Tibial nerve (tissue), 4 donors: Measurements from ENCODE around the gene GRIK4. TPM values are rescaled to one million over a fixed set of nuclear protein-coding genes. Genes with fewer than 3 reads are reported as not detected.
"Not testable (repeated sequence)": the region's sequence is repeated elsewhere in the genome, so short reads cannot be mapped to it uniquely, and the experiment has no call there.

ENCODE experiments used
- DNase-seq, 2 donors: peaks; one replicate each; pipeline ENCODE4 v3.0.0-alpha.2; 2019; ENCODE audit warnings: low spot score in 2 of 2
- H3K27ac ChIP-seq, 4 donors: fragments of 200-600 bp; sonication (generic) in 3 of 4; one replicate each; pipeline ENCODE4 v1.5.1; 2017 to 2019; ENCODE audit warnings: mild to moderate bottlenecking in 1 of 4
- H3K27me3 ChIP-seq, 2 donors: fragments of 200-600 bp; sonication (generic) in 1 of 2; one replicate each; pipeline versions ENCODE4 v1.5.1 to v1.6.0; 2017 to 2019
- H3K36me3 ChIP-seq, 3 donors: fragments of 200-600 bp; sonication (generic); one replicate each; pipeline ENCODE4 v1.5.1; 2018 to 2019
- H3K4me1 ChIP-seq, 4 donors: fragments of 200-600 bp; sonication (generic) in 3 of 4; one replicate each; pipeline ENCODE4 v1.5.1; 2017 to 2019
- H3K4me3 ChIP-seq, 4 donors: fragments of 200-600 bp; sonication (generic) in 3 of 4; one replicate each; pipeline ENCODE4 v1.5.1; 2017 to 2019; ENCODE audit warnings: mild to moderate bottlenecking in 1 of 4, moderate library complexity in 1 of 4
- H3K9me3 ChIP-seq, 4 donors: fragments of 200-600 bp; sonication (generic) in 3 of 4; one replicate each; pipeline ENCODE4 v1.5.1; 2017 to 2019
- EP300 ChIP-seq, 2 donors: sonication (generic); formaldehyde crosslinking; IDR thresholded peaks; one replicate each; pipeline ENCODE4 v1.6.1; 2017; ENCODE audit warnings: antibody characterized with exemption in 2 of 2, mild to moderate bottlenecking in 1 of 2
- POLR2A ChIP-seq, 2 donors: fragments of 450-650 bp; IDR thresholded peaks; one replicate each; pipeline ENCODE4 v1.6.1; 2017; ENCODE audit warnings: antibody characterized with exemption in 2 of 2, mild to moderate bottlenecking in 2 of 2, moderate library complexity in 2 of 2
- WGBS, 2 donors: methylation state at CpG; one replicate each; pipeline ENCODE4 v1.1.5; 2018; 5-methylcytosine and 5-hydroxymethylcytosine counted together
- total RNA-seq, 4 donors: library from RNA; depleted of rRNA; stranded (reverse); fragments of >200 nt; gene quantifications; one replicate each; pipeline ENCODE4 v1.1.0, GENCODE V29; 2016
- TF ChIP-seq, protein P1 (sequence below), 5 experiments: fragments of 200-600 bp in 3 of 5; fragments of 450-650 bp in 2 of 5; sonication (generic) in 3 of 5; IDR thresholded peaks; one replicate each; pipeline ENCODE4 v1.5.1; 2016 to 2019; ENCODE audit warnings: antibody characterized with exemption in 5 of 5, mild to moderate bottlenecking in 3 of 5, moderate library complexity in 2 of 5

GRIK4 gene
- total RNA-seq, 4 donors from 2014 or later, result 0.22 to 0.98 TPM; not detected in 2

DNA sequence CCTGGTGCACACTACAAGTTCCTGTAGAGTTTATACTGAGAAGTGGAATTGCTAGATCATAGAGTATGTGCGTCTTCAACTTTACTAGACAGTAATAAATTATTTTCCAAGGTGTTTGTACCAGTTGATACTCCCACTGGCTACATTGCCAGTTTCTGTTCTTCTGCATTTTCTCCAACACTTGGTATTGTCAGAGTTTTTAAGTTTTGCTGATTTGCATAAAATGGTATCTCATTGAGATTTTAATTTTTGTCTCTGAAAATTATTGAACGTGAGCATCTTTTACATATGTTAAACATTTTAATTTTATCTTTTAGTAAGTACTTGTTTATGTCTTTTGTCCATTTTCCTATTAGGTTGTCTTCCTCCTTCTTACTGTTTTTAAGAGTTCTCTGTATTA lies 519.6 kb downstream of the GRIK4 start:
- WGBS, 2 donors, result 92 to 97% methylated on average over 2 of the region's 2 CpGs
- no peak for DNase-seq
- H3K9me3 ChIP-seq, result no peaks in the 10 kb centered on the region
- no peaks in the 10 kb centered on the region for H3K4me1 ChIP-seq
- H3K4me3 ChIP-seq, result no peak overlapping the region
- H3K27me3 ChIP-seq, result no peaks in the 10 kb centered on the region
- H3K27ac ChIP-seq, result no peak overlapping the region
- no peaks in the 10 kb centered on the region for H3K36me3 ChIP-seq
- TF ChIP-seq EP300 (IDR thresholded peaks at IDR 0.05) (no peak), POLR2A (IDR thresholded peaks at IDR 0.05) (no peak)
- TF ChIP-seq, protein P1, sequence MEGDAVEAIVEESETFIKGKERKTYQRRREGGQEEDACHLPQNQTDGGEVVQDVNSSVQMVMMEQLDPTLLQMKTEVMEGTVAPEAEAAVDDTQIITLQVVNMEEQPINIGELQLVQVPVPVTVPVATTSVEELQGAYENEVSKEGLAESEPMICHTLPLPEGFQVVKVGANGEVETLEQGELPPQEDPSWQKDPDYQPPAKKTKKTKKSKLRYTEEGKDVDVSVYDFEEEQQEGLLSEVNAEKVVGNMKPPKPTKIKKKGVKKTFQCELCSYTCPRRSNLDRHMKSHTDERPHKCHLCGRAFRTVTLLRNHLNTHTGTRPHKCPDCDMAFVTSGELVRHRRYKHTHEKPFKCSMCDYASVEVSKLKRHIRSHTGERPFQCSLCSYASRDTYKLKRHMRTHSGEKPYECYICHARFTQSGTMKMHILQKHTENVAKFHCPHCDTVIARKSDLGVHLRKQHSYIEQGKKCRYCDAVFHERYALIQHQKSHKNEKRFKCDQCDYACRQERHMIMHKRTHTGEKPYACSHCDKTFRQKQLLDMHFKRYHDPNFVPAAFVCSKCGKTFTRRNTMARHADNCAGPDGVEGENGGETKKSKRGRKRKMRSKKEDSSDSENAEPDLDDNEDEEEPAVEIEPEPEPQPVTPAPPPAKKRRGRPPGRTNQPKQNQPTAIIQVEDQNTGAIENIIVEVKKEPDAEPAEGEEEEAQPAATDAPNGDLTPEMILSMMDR (IDR thresholded peaks at IDR 0.05), result no peak

DNA sequence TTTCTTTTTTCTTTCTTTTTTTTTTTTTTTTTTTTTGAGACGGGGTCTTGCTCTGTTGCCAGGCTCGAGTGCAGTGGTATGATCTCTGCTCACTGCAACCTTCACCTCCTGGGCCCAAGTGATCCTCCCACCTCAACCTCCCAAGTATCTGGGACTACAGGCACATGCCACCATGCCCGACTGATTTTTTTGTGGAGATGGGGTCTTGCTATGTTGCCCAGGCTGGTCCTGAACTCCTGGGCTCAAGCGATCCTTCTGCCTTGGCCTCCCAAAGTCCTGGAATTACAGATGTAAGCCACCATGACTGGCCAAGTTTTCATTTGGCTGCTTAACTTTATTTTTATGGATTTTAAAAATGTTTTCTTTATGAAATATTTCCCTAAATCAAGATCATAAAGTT lies 520.1 kb downstream of the GRIK4 start:
- not testable (repeated sequence) for H3K36me3 ChIP-seq, H3K27me3 ChIP-seq, H3K27ac ChIP-seq, H3K4me3 ChIP-seq, H3K9me3 ChIP-seq, H3K4me1 ChIP-seq, DNase-seq
- WGBS, 2 donors, result 93 to 99% methylated on average over 4 of the region's 4 CpGs

DNA sequence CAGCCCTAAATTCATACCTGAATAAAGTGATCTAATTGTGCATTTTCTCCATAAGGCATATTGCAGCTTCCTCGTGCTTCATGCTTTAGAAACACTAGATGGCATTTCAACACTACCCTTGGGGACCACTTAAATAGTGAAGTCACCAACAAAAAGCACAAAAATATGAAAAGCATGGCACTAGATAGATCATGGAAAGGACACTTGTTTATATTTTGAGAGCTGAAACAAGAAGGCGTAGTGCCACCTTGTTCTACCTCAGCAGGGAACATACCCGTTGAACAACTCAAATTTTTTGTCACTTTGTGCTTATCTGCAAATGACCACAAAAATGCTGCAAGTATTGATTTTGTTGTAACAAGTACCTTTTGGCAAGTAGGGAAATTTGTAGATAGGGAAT lies 521.0 kb downstream of the GRIK4 start:
- TF ChIP-seq, protein P1 (IDR thresholded peaks at IDR 0.05), result no peak
- TF ChIP-seq EP300 (IDR thresholded peaks at IDR 0.05), result no peak
- TF ChIP-seq POLR2A (IDR thresholded peaks at IDR 0.05), result no peak
- WGBS, 2 donors, result 86 to 94% methylated on average over 3 of the region's 3 CpGs
- Histone ChIP-seq H3K27me3 (no peaks in the 10 kb centered on the region), H3K4me1 (no peaks in the 10 kb centered on the region), H3K4me3 (no peak overlapping the region), H3K27ac (no peak overlapping the region), H3K9me3 (no peaks in the 10 kb centered on the region), H3K36me3 (no peaks in the 10 kb centered on the region)
- DNase-seq, result no peak

DNA sequence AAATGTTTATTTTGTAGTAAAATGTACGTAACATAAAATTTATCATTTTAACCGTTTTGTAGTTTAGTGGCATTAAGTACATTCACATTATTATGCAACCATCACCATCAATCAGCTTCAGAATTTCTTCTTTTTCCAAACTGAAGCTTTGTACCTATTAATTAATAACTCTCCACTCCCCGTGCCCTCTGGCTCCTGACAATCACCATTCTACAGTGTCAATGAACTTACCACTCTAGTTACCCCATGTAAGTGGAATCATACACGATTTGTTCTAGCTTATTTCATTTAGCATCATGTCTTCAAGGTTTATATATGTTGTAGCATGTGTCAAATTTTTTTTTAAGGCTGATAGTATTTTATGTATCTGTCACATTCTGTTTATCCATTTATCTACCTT lies 522.1 kb downstream of the GRIK4 start:
- no peaks in the 10 kb centered on the region for H3K36me3 ChIP-seq
- H3K4me1 ChIP-seq, result no peaks in the 10 kb centered on the region
- no peak overlapping the region for H3K4me3 ChIP-seq
- H3K27me3 ChIP-seq, result no peaks in the 10 kb centered on the region
- H3K27ac ChIP-seq, result no peak overlapping the region
- H3K9me3 ChIP-seq, result no peaks in the 10 kb centered on the region
- no peak for TF ChIP-seq EP300 (IDR thresholded peaks at IDR 0.05)
- no peak for TF ChIP-seq POLR2A (IDR thresholded peaks at IDR 0.05)
- TF ChIP-seq, protein P1 (IDR thresholded peaks at IDR 0.05), result no peak
- DNase-seq, result no peak
- 90 to 91% methylated on average over 4 of the region's 4 CpGs for WGBS, 2 donors

DNA sequence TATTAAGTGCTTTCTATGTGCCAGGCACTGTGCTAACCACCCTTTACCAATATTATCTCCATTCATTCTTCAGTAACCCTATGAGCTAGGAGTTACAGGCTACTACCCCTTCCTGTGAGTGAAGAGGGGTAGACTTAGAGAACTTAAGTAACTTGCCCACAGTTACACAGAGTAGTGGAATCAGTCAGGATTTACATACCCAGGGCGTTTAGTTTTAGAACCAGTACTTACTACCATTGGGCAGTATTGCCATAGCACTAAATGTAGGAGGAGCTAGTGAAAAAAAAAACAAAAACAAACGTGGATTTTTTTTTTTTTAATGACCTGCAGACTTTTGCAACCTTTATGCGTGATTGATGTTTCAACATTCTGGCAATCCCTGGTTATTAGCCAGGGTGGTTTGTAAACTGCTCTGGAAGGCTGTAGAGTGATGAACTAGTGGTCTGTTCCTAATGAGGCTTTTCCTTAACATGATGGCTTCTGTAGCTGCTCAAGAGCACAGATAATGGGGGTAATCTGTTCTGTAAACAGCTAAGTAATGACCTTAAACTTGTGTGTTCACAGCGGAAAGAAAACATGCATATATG lies 523.7 kb downstream of the GRIK4 start:
- no peaks in the 10 kb centered on the region for H3K36me3 ChIP-seq
- no peaks in the 10 kb centered on the region for H3K27me3 ChIP-seq
- DNase-seq, result no peak
- H3K9me3 ChIP-seq, result no peaks in the 10 kb centered on the region
- H3K4me1 ChIP-seq, result no peaks in the 10 kb centered on the region
- no peak overlapping the region for H3K27ac ChIP-seq
- TF ChIP-seq, protein P1 (IDR thresholded peaks at IDR 0.05), result no peak
- TF ChIP-seq POLR2A (IDR thresholded peaks at IDR 0.05) (no peak), EP300 (IDR thresholded peaks at IDR 0.05) (no peak)
- WGBS, 2 donors, result 64 to 73% methylated on average over 4 of the region's 4 CpGs
- H3K4me3 ChIP-seq, result no peak overlapping the region

DNA sequence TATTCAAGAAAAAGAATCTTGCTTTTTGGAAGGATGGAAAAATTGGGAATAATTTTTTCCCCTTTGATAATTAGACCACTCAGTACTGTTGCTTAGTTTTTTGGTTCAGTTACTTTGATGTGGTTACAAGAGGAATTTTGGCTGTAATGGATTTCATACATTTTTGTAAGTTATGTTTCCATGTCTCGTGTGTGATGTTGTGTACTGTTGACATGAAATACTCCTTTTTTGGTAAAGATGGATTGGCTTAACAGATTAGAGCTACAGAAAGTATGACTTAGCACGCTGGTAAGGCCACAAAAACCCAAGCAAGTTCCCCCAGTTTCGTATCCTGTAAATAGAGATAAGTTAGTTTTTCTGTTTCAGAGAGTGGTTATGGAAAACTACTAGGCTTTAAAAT lies 524.2 kb downstream of the GRIK4 start:
- H3K27ac ChIP-seq, result no peak overlapping the region
- no peaks in the 10 kb centered on the region for H3K36me3 ChIP-seq
- 74 to 81% methylated on average over 3 of the region's 3 CpGs for WGBS, 2 donors
- no peak for DNase-seq
- no peaks in the 10 kb centered on the region for H3K27me3 ChIP-seq
- no peaks in the 10 kb centered on the region for H3K4me1 ChIP-seq
- H3K4me3 ChIP-seq, result no peak overlapping the region
- TF ChIP-seq POLR2A (IDR thresholded peaks at IDR 0.05) (no peak), EP300 (IDR thresholded peaks at IDR 0.05) (no peak)
- TF ChIP-seq, protein P1 (IDR thresholded peaks at IDR 0.05), result no peak
- H3K9me3 ChIP-seq, result no peaks in the 10 kb centered on the region
